IPS DF 6.9 (cell line): ENCODE measurements around the gene LILRA5.

ENCODE experiments used
- DNase-seq: peaks from one replicate; pipeline ENCODE4 v3.0.0-alpha.2; 2013; ENCODE audit warnings: low read depth, low spot score
- H3K27ac ChIP-seq: one replicate; pipeline ENCODE4 v1.5.1; 2013; ENCODE audit warnings: low read length, control low read depth
- H3K27me3 ChIP-seq: 2 replicates; pipeline ENCODE4 v1.6.1; 2013; ENCODE audit warnings: mild to moderate bottlenecking, low read length; ENCODE audit not compliant: control insufficient read depth, insufficient read depth
- H3K36me3 ChIP-seq: 2 replicates; pipeline ENCODE4 v1.6.1; 2013; ENCODE audit warnings: low read length; ENCODE audit not compliant: control insufficient read depth, insufficient read depth
- H3K4me1 ChIP-seq: 2 replicates; pipeline ENCODE4 v1.6.1; 2013; ENCODE audit warnings: low read length; ENCODE audit not compliant: control insufficient read depth, insufficient read depth
- H3K4me3 ChIP-seq: 2 replicates; pipeline ENCODE4 v1.5.1; 2013; ENCODE audit warnings: mild to moderate bottlenecking, low read length
- H3K9me3 ChIP-seq: 2 replicates; pipeline ENCODE4 v1.6.1; 2013; ENCODE audit warnings: low read length, inconsistent platforms; ENCODE audit not compliant: control insufficient read depth, insufficient read depth
- WGBS: extraction: QIAGEN DNeasy Blood & Tissue Kit; methylation state at CpG from one replicate; pipeline ENCODE4 v1.1.7; 2013; ENCODE audit warnings: mixed read lengths, missing lambda C conversion rate; ENCODE audit not compliant: insufficient read length, insufficient coverage; 5-methylcytosine and 5-hydroxymethylcytosine counted together

Gene LILRA5

DNA sequence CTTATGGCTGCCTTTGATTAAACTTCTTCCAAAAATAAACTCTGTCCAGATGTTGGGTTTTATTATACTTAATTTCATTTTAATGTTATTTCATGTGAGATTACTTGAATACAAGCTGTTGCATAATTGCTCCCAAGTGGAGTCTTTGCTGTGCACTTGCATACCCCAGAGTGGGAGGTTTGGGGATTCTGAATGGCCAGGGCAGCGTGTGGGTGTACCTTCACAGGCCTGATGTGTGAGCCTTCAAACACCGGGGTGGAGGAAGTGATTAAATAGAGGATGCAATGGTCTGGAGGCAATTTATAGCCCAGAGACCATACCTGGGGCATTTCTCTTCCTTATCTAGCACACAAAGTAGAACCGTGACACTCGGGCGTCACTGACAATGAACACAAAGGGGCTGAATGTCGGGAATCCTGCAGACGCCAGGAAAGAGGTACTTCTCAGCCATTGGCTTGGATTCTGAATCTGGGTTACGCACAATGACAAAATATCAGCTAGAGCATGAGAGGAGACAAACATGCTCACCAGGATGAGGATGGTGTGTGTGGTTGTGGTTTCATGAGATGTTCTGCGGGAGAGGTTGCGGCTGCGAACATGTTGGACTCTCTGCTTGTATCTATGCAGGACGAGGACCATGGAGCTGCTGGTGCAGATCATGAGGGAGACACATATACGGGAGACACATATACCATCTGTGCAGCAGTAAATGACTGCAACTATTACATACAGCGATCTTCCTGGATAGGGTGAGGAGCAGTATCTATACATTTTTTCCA lies 7.1 kb upstream of the LILRA5 start:
- no peaks in the 10 kb centered on the region for H3K27me3 ChIP-seq
- H3K4me3 ChIP-seq: no peak overlapping the region
- H3K36me3 ChIP-seq: no peaks in the 10 kb centered on the region
- no peaks in the 10 kb centered on the region for H3K4me1 ChIP-seq
- H3K9me3 ChIP-seq: no peaks in the 10 kb centered on the region
- no peak for DNase-seq
- WGBS: no CpG with 5 or more reads among the region's 14 CpGs
- H3K27ac ChIP-seq: no peak overlapping the region

DNA sequence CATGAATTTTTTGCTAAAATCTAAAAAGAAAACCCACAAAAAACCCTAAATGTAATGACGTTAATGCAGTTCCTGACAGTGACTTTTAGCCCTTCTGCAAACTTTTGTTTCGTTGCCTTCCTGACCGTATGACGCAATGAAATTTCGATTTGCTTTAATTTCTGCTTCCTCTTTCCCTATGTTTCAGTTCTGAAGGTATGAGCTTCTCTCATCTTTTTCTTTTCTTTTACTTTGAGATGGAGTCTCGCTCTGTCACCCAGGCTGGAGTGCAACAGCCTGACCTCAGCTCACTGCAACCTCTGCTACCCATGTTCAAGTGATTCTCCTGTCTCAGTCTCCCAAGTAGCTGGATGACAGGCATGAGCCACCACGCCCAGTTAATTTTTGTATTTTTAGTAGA lies 6.1 kb upstream of the LILRA5 start:
- H3K4me3 ChIP-seq: no peak overlapping the region
- no peak for DNase-seq
- H3K4me1 ChIP-seq: no peaks in the 10 kb centered on the region
- no peak overlapping the region for H3K27ac ChIP-seq
- H3K27me3 ChIP-seq: no peaks in the 10 kb centered on the region
- no peaks in the 10 kb centered on the region for H3K9me3 ChIP-seq
- H3K36me3 ChIP-seq: no peaks in the 10 kb centered on the region
- no CpG with 5 or more reads among the region's 7 CpGs for WGBS

DNA sequence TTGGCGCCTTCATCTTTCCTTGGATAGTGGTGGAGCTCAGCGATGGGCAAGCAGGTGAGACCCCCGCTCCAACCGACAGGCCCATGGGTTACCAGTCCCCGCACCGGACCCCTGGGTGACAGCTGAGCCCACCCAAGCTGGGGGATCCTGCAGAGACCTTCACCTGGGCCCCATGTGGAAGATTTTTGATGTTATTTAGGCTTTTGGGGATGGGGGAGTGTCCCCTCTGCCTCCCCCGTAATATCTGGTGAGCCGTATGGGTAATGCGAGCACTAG lies 4.9 kb upstream of the LILRA5 start:
- DNase-seq: no peak
- no peaks in the 10 kb centered on the region for H3K36me3 ChIP-seq
- H3K9me3 ChIP-seq: no peaks in the 10 kb centered on the region
- H3K27me3 ChIP-seq: no peaks in the 10 kb centered on the region
- no peak overlapping the region for H3K4me3 ChIP-seq
- H3K4me1 ChIP-seq: no peaks in the 10 kb centered on the region
- WGBS: no CpG with 5 or more reads among the region's 9 CpGs
- no peak overlapping the region for H3K27ac ChIP-seq

DNA sequence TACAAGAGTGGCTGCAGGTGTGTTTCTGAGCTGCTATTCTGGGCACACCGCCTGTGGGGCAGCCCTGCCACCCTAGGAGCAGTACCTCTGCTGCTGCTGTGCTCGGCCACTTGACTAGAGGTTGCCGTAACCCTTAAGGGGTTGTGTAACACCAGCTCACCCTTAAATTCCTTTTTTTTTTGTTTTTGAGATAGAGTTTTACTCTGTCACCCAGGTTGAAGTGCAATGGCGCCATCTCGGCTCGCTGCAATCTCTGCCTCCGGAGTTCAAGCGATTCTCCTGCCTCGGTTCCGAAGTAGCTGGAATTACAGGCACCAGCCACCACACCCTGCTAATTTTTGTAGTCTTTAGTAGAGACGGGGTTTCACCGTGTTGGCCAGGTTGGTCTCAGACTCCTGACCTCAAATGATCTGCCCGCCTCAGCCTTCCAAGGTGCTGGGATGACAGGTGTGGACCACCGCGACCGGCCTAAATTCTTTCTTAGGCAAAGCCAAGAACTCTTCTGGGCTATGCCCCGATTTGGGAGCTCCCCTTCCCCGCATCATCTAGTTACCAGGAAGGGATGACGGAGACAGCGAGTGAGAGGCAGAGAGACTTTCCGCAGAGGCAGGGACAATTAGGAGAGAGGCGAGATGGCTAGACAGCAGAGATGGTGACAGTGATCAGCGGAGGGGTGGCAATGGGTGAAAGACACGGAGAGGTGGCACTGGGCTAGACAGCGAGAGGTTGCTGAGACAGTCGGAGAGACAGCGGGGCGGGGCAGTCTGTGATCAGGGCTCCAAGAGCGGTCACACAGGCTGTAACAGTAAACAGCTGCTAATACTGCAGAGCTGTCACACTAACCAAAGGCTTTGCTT lies 4.4 kb upstream of the LILRA5 start:
- Histone ChIP-seq H3K27me3 (no peaks in the 10 kb centered on the region), H3K4me1 (no peaks in the 10 kb centered on the region), H3K36me3 (no peaks in the 10 kb centered on the region), H3K9me3 (no peaks in the 10 kb centered on the region), H3K4me3 (no peak overlapping the region), H3K27ac (no peak overlapping the region)
- no CpG with 5 or more reads among the region's 29 CpGs for WGBS
- no peak for DNase-seq

DNA sequence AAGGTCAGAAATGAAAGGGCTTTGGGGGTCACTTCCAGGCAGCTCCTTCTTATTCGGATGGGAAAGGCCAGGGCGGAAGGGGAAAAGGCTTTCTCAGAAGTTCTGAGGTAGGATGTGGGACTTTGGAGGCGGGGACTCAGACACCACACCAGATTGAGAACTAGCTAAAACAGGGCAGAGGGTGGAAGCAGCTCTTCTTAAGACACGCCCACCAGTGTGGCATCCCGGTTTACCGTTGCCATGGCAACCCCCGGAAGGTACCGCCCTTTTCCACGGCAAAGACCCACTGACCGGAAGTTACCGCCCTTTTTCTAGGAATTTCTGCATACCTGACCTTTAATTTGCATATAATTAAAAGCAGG lies 3.8 kb upstream of the LILRA5 start:
- no peaks in the 10 kb centered on the region for H3K27me3 ChIP-seq
- no peaks in the 10 kb centered on the region for H3K36me3 ChIP-seq
- no peaks in the 10 kb centered on the region for H3K9me3 ChIP-seq
- no peak overlapping the region for H3K4me3 ChIP-seq
- H3K27ac ChIP-seq: no peak overlapping the region
- no CpG with 5 or more reads among the region's 11 CpGs for WGBS
- no peaks in the 10 kb centered on the region for H3K4me1 ChIP-seq
- no peak for DNase-seq

DNA sequence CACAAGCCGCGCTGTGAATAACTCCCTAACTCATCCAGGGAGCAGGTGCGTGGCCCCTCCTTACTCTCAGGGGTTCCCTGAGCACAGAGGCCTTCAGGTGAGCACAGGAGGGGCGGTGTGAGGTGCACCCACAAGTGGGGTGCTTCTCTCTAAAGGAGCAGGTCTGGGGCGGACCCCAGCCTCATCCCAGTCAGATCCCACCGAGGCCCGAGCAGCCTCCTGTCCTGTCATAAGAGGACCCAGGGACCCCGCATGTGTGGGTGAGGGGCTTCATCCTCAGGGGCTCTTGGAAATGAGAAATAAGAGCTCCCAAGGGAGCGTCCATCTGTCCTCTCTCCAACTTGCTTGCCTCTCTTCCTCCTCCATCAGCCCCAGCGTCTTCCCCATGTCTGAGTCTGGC lies 3.0 kb upstream of the LILRA5 start:
- no peaks in the 10 kb centered on the region for H3K36me3 ChIP-seq
- no peaks in the 10 kb centered on the region for H3K4me1 ChIP-seq
- H3K4me3 ChIP-seq: no peak overlapping the region
- no peak for DNase-seq
- no peaks in the 10 kb centered on the region for H3K27me3 ChIP-seq
- no peaks in the 10 kb centered on the region for H3K9me3 ChIP-seq
- WGBS: no CpG with 5 or more reads among the region's 10 CpGs
- no peak overlapping the region for H3K27ac ChIP-seq

DNA sequence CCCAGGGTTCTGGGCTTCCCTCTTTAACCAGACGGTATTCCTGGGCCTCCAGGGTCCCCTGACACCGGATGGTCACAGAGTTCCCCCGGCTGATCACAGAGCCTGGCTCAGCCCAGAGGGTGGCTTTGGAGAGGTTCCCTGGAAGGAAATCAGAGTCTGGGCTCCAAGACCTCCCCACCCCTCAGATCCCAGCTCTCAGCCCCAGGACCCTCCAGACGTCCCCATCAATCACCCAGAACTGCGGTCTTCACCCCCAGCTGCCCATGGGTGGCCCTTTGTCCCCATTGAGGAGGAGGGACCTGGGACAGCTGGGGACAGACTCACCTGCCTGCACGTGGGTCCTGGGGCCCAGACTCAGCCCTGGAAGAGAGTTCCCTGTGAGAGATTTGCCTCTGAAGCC lies 955 bp downstream of the LILRA5 start:
- Histone ChIP-seq H3K9me3 (peaks cover 3% of the 10 kb centered on the region; the same call in 1 of the 2 replicates), H3K4me3 (no peak overlapping the region), H3K36me3 (no peaks in the 10 kb centered on the region), H3K27me3 (no peaks in the 10 kb centered on the region), H3K4me1 (no peaks in the 10 kb centered on the region), H3K27ac (no peak overlapping the region)
- no CpG with 5 or more reads among the region's 6 CpGs for WGBS
- DNase-seq: no peak

DNA sequence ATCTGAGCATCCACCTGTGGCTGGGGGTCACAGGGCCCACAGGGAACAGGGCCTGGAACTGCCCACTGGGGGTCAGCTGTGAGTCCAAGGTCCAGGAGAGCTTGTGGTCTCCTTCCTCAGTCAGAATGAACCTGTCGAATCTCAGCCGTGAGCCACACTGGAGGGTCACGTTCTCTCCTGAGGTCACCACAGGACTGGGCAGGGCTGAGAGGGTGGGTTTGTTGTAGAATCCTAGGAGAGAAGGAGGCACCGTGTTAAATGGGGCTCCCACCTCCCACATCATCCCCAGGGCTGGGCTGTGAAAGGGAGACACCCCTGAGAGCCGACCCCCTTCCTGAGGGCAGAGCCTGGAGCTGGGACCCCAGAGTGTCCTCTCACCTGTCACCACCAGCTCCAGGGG lies 1.5 kb downstream of the LILRA5 start:
- Histone ChIP-seq H3K4me1 (no peaks in the 10 kb centered on the region), H3K27me3 (no peaks in the 10 kb centered on the region), H3K9me3 (peaks cover 3% of the 10 kb centered on the region; the same call in 1 of the 2 replicates), H3K27ac (no peak overlapping the region), H3K4me3 (no peak overlapping the region), H3K36me3 (no peaks in the 10 kb centered on the region)
- no CpG with 5 or more reads among the region's 5 CpGs for WGBS
- DNase-seq: no peak

DNA sequence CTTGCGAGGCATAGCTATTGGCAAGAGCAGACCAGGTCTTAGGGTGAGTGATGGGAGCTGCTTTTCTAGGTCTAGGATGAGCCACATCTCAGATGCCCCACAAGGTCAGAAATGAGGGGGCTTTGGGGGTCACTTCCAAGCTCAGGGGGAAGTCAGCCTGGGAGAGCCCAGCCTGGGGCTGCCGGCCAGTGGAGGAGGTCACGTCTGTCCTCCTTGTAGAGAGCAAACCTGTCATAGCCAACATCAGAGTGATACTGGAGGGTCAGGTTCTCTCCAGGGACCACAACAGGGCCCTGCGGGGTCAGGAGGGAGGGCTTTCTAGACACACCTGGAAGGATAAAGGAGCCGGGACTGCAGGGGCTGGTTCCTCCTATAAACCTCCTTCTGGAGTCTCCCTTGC lies 2.4 kb downstream of the LILRA5 start:
- Histone ChIP-seq H3K4me3 (no peak overlapping the region), H3K4me1 (no peaks in the 10 kb centered on the region), H3K9me3 (peaks cover 3% of the 10 kb centered on the region; the same call in 1 of the 2 replicates), H3K27ac (no peak overlapping the region), H3K27me3 (no peaks in the 10 kb centered on the region), H3K36me3 (no peaks in the 10 kb centered on the region)
- no CpG with 5 or more reads among the region's 5 CpGs for WGBS
- no peak for DNase-seq

DNA sequence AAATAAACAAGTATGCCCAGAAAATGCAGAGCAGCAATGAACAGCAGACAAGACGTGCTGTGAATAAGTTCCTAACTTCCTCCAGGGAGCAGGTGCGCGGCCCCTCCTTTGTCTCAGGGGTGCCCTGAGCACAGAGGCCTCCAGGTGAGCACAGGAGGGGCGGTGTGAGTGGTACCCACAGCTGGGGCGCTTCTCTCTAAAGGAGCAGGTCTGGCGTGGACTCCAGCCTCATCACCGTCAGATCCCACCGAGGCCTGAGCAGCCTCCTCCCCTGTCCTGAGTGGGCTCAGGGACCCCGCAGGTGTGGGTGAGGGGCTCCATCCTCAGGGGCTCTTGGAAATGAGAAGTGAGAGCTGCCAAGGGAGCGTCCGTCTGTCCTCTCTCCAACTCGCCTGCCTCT lies 3.2 kb downstream of the LILRA5 start:
- no CpG with 5 or more reads among the region's 12 CpGs for WGBS
- H3K9me3 ChIP-seq: peaks cover 4% of the 10 kb centered on the region; the same call in 1 of the 2 replicates
- no peaks in the 10 kb centered on the region for H3K4me1 ChIP-seq
- DNase-seq: no peak
- no peaks in the 10 kb centered on the region for H3K36me3 ChIP-seq
- H3K27me3 ChIP-seq: no peaks in the 10 kb centered on the region; the same call in 1 of the 2 replicates
- H3K27ac ChIP-seq: no peak overlapping the region
- H3K4me3 ChIP-seq: no peak overlapping the region
